Peyer's patch (tissue), 4 donors: ENCODE data around the gene MEF2A. TPM values are rescaled to one million over a fixed set of nuclear protein-coding genes. Genes with fewer than 3 reads are reported as not detected.

ENCODE experiments used
- DNase-seq, 3 donors: peaks; one replicate each; pipeline ENCODE4 v3.0.0-alpha.2; 2017 to 2019
- H3K27ac ChIP-seq, 4 donors: fragments of 200-600 bp; sonication (generic); one replicate each; pipeline ENCODE4 v1.5.1; 2016 to 2019
- H3K27me3 ChIP-seq, 2 donors: fragments of 200-600 bp; sonication (generic); one replicate each; pipeline ENCODE4 v1.5.1; 2019
- H3K36me3 ChIP-seq, 3 donors: fragments of 200-600 bp; sonication (generic); one replicate each; pipeline ENCODE4 v1.5.1; 2016 to 2019
- H3K4me1 ChIP-seq, 4 donors: fragments of 200-600 bp; sonication (generic); one replicate each; pipeline ENCODE4 v1.5.1; 2016 to 2019
- H3K4me3 ChIP-seq, 4 donors: fragments of 200-600 bp; sonication (generic); 1 replicate in 3 of 4; 2 replicates in 1 of 4; pipeline ENCODE4 v1.5.1; 2016 to 2019; ENCODE audit warnings: mild to moderate bottlenecking in 1 of 4
- H3K9me3 ChIP-seq, 4 donors: fragments of 200-600 bp; sonication (generic); one replicate each; pipeline ENCODE4 v1.5.1; 2016 to 2019; ENCODE audit warnings: mild to moderate bottlenecking in 1 of 4
- CTCF ChIP-seq, 6 experiments: fragments of 450-650 bp in 4 of 6; fragments of 200-600 bp in 2 of 6; sonication (generic) in 1 of 6; IDR thresholded peaks; one replicate each; pipeline ENCODE4 v1.5.1; 2017 to 2019; ENCODE audit warnings: antibody characterized with exemption in 6 of 6, mild to moderate bottlenecking in 3 of 6, moderate library complexity in 1 of 6
- POLR2A ChIP-seq, 2 donors: fragments of 450-650 bp; IDR thresholded peaks; one replicate each; pipeline ENCODE4 v1.5.1; 2017; ENCODE audit warnings: antibody characterized with exemption in 2 of 2, mild to moderate bottlenecking in 2 of 2, moderate library complexity in 2 of 2
- total RNA-seq, 4 donors: library from RNA; depleted of rRNA; stranded (reverse); fragments of >200 nt; gene quantifications; one replicate each; pipeline ENCODE4 v1.1.0, GENCODE V29; 2016

Gene MEF2A
- total RNA-seq, 4 donors from 2014 or later: 34.1 to 94.1 (median 41.4) TPM

GRCh38 chr15:99709243-99709986 is 143.6 kb downstream of the MEF2A start:
- no peak for DNase-seq
- H3K27me3 ChIP-seq: no peaks in the 10 kb centered on the region
- H3K36me3 ChIP-seq: peaks cover 0 to 38% (median 0%) of the 10 kb centered on the region in 3 donors
- no peak for TF ChIP-seq POLR2A (IDR thresholded peaks at IDR 0.05)
- no peak for TF ChIP-seq CTCF (IDR thresholded peaks at IDR 0.05)
- no peak overlapping the region for H3K4me3 ChIP-seq
- peak overlapping the region in 2 of 4 donors; percentile 40 to 66 for H3K27ac ChIP-seq
- H3K9me3 ChIP-seq: no peaks in the 10 kb centered on the region
- H3K4me1 ChIP-seq: peaks cover 0 to 18% (median 0%) of the 10 kb centered on the region in 4 donors

- Histone ChIP-seq H3K27ac (no peak overlapping the region), H3K4me1 (peaks cover 0 to 21% (median 0%) of the 10 kb centered on the region in 4 donors), H3K9me3 (no peaks in the 10 kb centered on the region), H3K27me3 (no peaks in the 10 kb centered on the region), H3K36me3 (peaks cover 0 to 49% (median 0%) of the 10 kb centered on the region in 3 donors), H3K4me3 (no peak overlapping the region)
- no peak for DNase-seq
- no peak for TF ChIP-seq CTCF (IDR thresholded peaks at IDR 0.05)
- no peak for TF ChIP-seq POLR2A (IDR thresholded peaks at IDR 0.05)
Observed at GRCh38 chr15:99711625-99712024, 145.8 kb downstream of the MEF2A start.

GRCh38 chr15:99712415-99712814 is 146.6 kb downstream of the MEF2A start:
- H3K4me3 ChIP-seq: no peak overlapping the region
- H3K4me1 ChIP-seq: peaks cover 0 to 29% (median 0%) of the 10 kb centered on the region in 4 donors
- H3K27ac ChIP-seq: no peak overlapping the region
- no peak for TF ChIP-seq POLR2A (IDR thresholded peaks at IDR 0.05)
- TF ChIP-seq CTCF (IDR thresholded peaks at IDR 0.05): no peak
- no peaks in the 10 kb centered on the region for H3K9me3 ChIP-seq
- H3K36me3 ChIP-seq: peaks cover 0 to 50% (median 0%) of the 10 kb centered on the region in 3 donors
- H3K27me3 ChIP-seq: no peaks in the 10 kb centered on the region
- no peak for DNase-seq

GRCh38 chr15:99716540-99717095 is 150.8 kb downstream of the MEF2A start:
- no peak overlapping the region for H3K4me3 ChIP-seq
- peaks cover 0 to 36% (median 0%) of the 10 kb centered on the region in 3 donors for H3K36me3 ChIP-seq
- peak overlapping the region in 2 of 4 donors; percentile 1 to 17 for H3K27ac ChIP-seq
- DNase-seq: no peak
- no peak for TF ChIP-seq CTCF (IDR thresholded peaks at IDR 0.05)
- no peak for TF ChIP-seq POLR2A (IDR thresholded peaks at IDR 0.05)
- peaks cover 0 to 14% (median 1%) of the 10 kb centered on the region in 4 donors for H3K4me1 ChIP-seq
- H3K27me3 ChIP-seq: no peaks in the 10 kb centered on the region
- H3K9me3 ChIP-seq: no peaks in the 10 kb centered on the region

GRCh38 chr15:99717161-99718009 is 151.6 kb downstream of the MEF2A start:
- Histone ChIP-seq H3K27me3 (no peaks in the 10 kb centered on the region), H3K4me3 (no peak overlapping the region), H3K4me1 (peaks cover 0 to 14% (median 1%) of the 10 kb centered on the region in 4 donors), H3K27ac (peak overlapping the region in 2 of 4 donors; percentile 1 to 17), H3K9me3 (no peaks in the 10 kb centered on the region), H3K36me3 (peaks cover 0 to 30% (median 0%) of the 10 kb centered on the region in 3 donors)
- TF ChIP-seq CTCF (IDR thresholded peaks at IDR 0.05): no peak
- no peak for TF ChIP-seq POLR2A (IDR thresholded peaks at IDR 0.05)
- DNase-seq: no peak
